GM12878 (cell line): ENCODE measurements around the gene PLXNA4. TPM values are rescaled to one million over a fixed set of nuclear protein-coding genes. Genes with fewer than 3 reads are reported as not detected.

Experiments used
- ATAC-seq: fragments of 200-7000 bp; cut with Tn5 transposase; 3 replicates; pipeline ENCODE4 v1.9.1; 2020; ENCODE audit warnings: mild to moderate bottlenecking, moderate library complexity
- BruUV-seq: library from RNA; stranded (reverse); fragments of 400-500 nt; replicated peaks from 2 replicates; lab custom pipeline; 2021; lab: Mats Ljungman, UMichigan
- CTCF ChIA-PET: fragments of 300-600 bp; sonication (Branson Sonifier 250); formaldehyde crosslinking; extraction: SDS; loops from one replicate; lab custom pipeline; 2021; ENCODE audit warnings: inconsistent platforms; lab: Yijun Ruan, JAX
- POLR2A ChIA-PET: fragments of 350-600 bp; formaldehyde crosslinking; extraction: SDS; loops from one replicate; lab custom pipeline; 2021; ENCODE audit warnings: inconsistent platforms; lab: Charles Lee
- RAD21 ChIA-PET: fragments of 300-600 bp; sonication (Branson Sonifier 250); formaldehyde crosslinking; loops from one replicate; lab custom pipeline; 2023; ENCODE audit warnings: antibody characterized with exemption; ENCODE audit not compliant: unreplicated experiment; lab: Charles Lee
- SMC1A ChIA-PET: fragments of 300-600 bp; sonication (Branson Sonifier 250); formaldehyde crosslinking; loops from one replicate; lab custom pipeline; 2023; ENCODE audit not compliant: unreplicated experiment, uncharacterized antibody; lab: Charles Lee
- DNase-seq: peaks from one replicate; pipeline ENCODE4 v3.0.0-alpha.2; 2011; ENCODE audit warnings: low read depth, low spot score
- FAIRE-seq: peaks from 3 replicates; lab custom pipeline; 2011; peaks lifted over from hg19 to GRCh38; lab: Jason Lieb, UNC
- H2AFZ ChIP-seq: 2 replicates; pipeline ENCODE4 v1.6.0; 2011; ENCODE audit warnings: low read depth, low read length, control low read depth; ENCODE audit not compliant: control insufficient read depth
- H3K27ac ChIP-seq: 2 replicates; pipeline ENCODE4 v1.5.1; 2011; ENCODE audit warnings: control low read depth; ENCODE audit not compliant: control insufficient read depth, insufficient read depth
- H3K27me3 ChIP-seq, 2 experiments: replicated peaks in 1 of 2; 2 replicates each; pipeline versions ENCODE4 v1.6.0 to v1.6.1; 2011; ENCODE audit warnings: low read length in 1 of 2; ENCODE audit not compliant: control insufficient read depth in 2 of 2, insufficient read depth in 2 of 2
- H3K36me3 ChIP-seq, 2 experiments: 2 replicates each; pipeline ENCODE4 v1.5.1; 2011; ENCODE audit warnings: low read length in 1 of 2; ENCODE audit not compliant: control insufficient read depth in 2 of 2, insufficient read depth in 2 of 2
- H3K4me1 ChIP-seq: 2 replicates; pipeline ENCODE4 v1.6.1; 2011; ENCODE audit warnings: mild to moderate bottlenecking, low read length, moderate library complexity, mixed read lengths; ENCODE audit not compliant: control insufficient read depth, insufficient read depth
- H3K4me2 ChIP-seq: 2 replicates; pipeline ENCODE4 v1.6.0; 2011; ENCODE audit warnings: control low read depth; ENCODE audit not compliant: control insufficient read depth, insufficient read depth
- H3K4me3 ChIP-seq: fragments of 200-600 bp; sonication (generic); 2 replicates; pipeline ENCODE4 v1.5.1; 2016
- H3K79me2 ChIP-seq: 2 replicates; pipeline ENCODE4 v1.6.0; 2011; ENCODE audit warnings: low read length; ENCODE audit not compliant: control insufficient read depth, insufficient read depth
- H3K9ac ChIP-seq: 2 replicates; pipeline ENCODE4 v1.8.0; 2011; ENCODE audit warnings: low read length, control low read depth, mixed read lengths; ENCODE audit not compliant: control insufficient read depth, insufficient read depth
- H3K9me3 ChIP-seq: replicated peaks from 3 replicates; pipeline ENCODE4 v1.5.1; 2011; ENCODE audit warnings: mild to moderate bottlenecking, low read length; ENCODE audit not compliant: control insufficient read depth, insufficient read depth
- H4K20me1 ChIP-seq: 2 replicates; pipeline ENCODE4 v1.6.0; 2011; ENCODE audit not compliant: control insufficient read depth, insufficient read depth
- DPF2 ChIP-seq: fragments of 450-650 bp; IDR thresholded peaks from 2 replicates; pipeline ENCODE4 v1.6.1; 2017; ENCODE audit warnings: mild to moderate bottlenecking
- JUND ChIP-seq: IDR thresholded peaks from 2 replicates; pipeline ENCODE4 v1.6.1; 2012; ENCODE audit warnings: low read depth, mild to moderate bottlenecking, low read length, improper control_type of control experiment, moderate library complexity
- PML ChIP-seq: IDR thresholded peaks from 2 replicates; pipeline ENCODE4 v1.6.1; 2012; ENCODE audit warnings: low read length, inconsistent platforms
- RBBP5 ChIP-seq: fragments of 200-600 bp; sonication (generic); conservative IDR thresholded peaks from 2 replicates; pipeline ENCODE4 v1.6.1; 2016
- RUNX3 ChIP-seq: IDR thresholded peaks from 2 replicates; pipeline ENCODE4 v1.6.1; 2012; ENCODE audit warnings: low read length, inconsistent platforms
- TBL1XR1 ChIP-seq: IDR thresholded peaks from 2 replicates; pipeline ENCODE4 v1.6.1; 2012; ENCODE audit warnings: low read depth, low read length, improper control_type of control experiment
- WGBS: methylation state at CpG from one replicate; pipeline ENCODE4 v1.1.6; 2016; ENCODE audit warnings: low lambda C conversion rate; ENCODE audit not compliant: insufficient replicate concordance, insufficient coverage; ENCODE audit errors: missing lambda C conversion rate; 5-methylcytosine and 5-hydroxymethylcytosine counted together
- in situ Hi-C: fragments of 300-500 bp; cut with MboI; formaldehyde crosslinking; loops from 9 replicates; pipeline ENCODE4 v1.14.3; 2018; ENCODE audit warnings: mixed read lengths
- intact Hi-C: fragments of 100-400 bp; cut with micrococcal nuclease; formaldehyde crosslinking; loops from one replicate; pipeline ENCODE4 v1.14.2; 2022; ENCODE audit not compliant: unreplicated experiment
- polyA plus RNA-seq, 11 experiments: library from polyadenylated mRNA; depleted of rRNA in 4 of 11; unstranded in 6 of 11; stranded (reverse) in 5 of 11; fragments of >200 nt; fragmentation: Nextera tagmentation in 4 of 11; fragmentation: Illumina TruSeq in 1 of 11; extraction: Ambion mirVana in 4 of 11; extraction: Trizol in 1 of 11; gene quantifications; 1 replicate in 1 of 11; 2 replicates in 10 of 11; pipeline versions ENCODE4 v1.2.1 to v1.2.3, GENCODE V29; 2011 to 2016; ENCODE audit warnings: inconsistent platforms in 2 of 11, missing spikeins in 2 of 11, low read depth in 1 of 11
- total RNA-seq, 4 experiments: library from RNA; depleted of rRNA in 3 of 4; stranded (reverse); fragments of >200 nt in 3 of 4; fragmentation: Illumina TruSeq in 1 of 4; extraction: Trizol in 1 of 4; gene quantifications; 2 replicates each; pipeline versions ENCODE4 v1.2.1 to v1.2.3, GENCODE V29; 2013 to 2021
- TF ChIP-seq, protein P1 (sequence below): IDR thresholded peaks from 2 replicates; pipeline ENCODE4 v1.6.1; 2012; ENCODE audit warnings: improper control_type of control experiment, low read depth, low read length; ENCODE audit not compliant: insufficient replicate concordance
- TF ChIP-seq, protein P2 (sequence below): fragments of 450-650 bp; formaldehyde crosslinking; IDR thresholded peaks from 2 replicates; pipeline ENCODE4 v1.5.0; 2022; ENCODE audit warnings: mild to moderate bottlenecking, missing genetic modification characterization

PLXNA4 gene
- total and polyA plus RNA-seq, 10 of the 15 experiments (the other 5 are each of a cell fraction or from before 2014, with no cell fraction given), result 0.03 TPM; not detected in 9

GRCh38 chr7:132364226-132364625 is 212.0 kb downstream of the PLXNA4 start:
- H3K4me1 ChIP-seq, result no peaks in the 10 kb centered on the region
- SMC1A ChIA-PET, result no interaction called here
- no peak overlapping the region for H3K4me3 ChIP-seq
- H2AFZ ChIP-seq, result no peak overlapping the region
- FAIRE-seq (no peak), DNase-seq (no peak), ATAC-seq (no peak)
- WGBS, result 61% methylated on average over 5 of the region's 5 CpGs
- no TSS peak for BruUV-seq
- no peak overlapping the region for H3K4me2 ChIP-seq
- in situ Hi-C loops (no loop called here), intact Hi-C loops (no loop called here)
- H3K79me2 ChIP-seq, result no peaks in the 10 kb centered on the region
- H3K27me3 ChIP-seq, result no peaks in the 10 kb centered on the region
- RAD21 ChIA-PET, result no interaction called here
- POLR2A ChIA-PET, result no interaction called here
- H3K27ac ChIP-seq, result no peak overlapping the region
- H4K20me1 ChIP-seq, result no peaks in the 10 kb centered on the region
- CTCF ChIA-PET, result no interaction called here
- no peaks in the 10 kb centered on the region for H3K9me3 ChIP-seq
- H3K9ac ChIP-seq, result no peak overlapping the region
- no peak for TF ChIP-seq JUND
- no peak for TF ChIP-seq TBL1XR1
- TF ChIP-seq PML, result no peak
- TF ChIP-seq, protein P1, sequence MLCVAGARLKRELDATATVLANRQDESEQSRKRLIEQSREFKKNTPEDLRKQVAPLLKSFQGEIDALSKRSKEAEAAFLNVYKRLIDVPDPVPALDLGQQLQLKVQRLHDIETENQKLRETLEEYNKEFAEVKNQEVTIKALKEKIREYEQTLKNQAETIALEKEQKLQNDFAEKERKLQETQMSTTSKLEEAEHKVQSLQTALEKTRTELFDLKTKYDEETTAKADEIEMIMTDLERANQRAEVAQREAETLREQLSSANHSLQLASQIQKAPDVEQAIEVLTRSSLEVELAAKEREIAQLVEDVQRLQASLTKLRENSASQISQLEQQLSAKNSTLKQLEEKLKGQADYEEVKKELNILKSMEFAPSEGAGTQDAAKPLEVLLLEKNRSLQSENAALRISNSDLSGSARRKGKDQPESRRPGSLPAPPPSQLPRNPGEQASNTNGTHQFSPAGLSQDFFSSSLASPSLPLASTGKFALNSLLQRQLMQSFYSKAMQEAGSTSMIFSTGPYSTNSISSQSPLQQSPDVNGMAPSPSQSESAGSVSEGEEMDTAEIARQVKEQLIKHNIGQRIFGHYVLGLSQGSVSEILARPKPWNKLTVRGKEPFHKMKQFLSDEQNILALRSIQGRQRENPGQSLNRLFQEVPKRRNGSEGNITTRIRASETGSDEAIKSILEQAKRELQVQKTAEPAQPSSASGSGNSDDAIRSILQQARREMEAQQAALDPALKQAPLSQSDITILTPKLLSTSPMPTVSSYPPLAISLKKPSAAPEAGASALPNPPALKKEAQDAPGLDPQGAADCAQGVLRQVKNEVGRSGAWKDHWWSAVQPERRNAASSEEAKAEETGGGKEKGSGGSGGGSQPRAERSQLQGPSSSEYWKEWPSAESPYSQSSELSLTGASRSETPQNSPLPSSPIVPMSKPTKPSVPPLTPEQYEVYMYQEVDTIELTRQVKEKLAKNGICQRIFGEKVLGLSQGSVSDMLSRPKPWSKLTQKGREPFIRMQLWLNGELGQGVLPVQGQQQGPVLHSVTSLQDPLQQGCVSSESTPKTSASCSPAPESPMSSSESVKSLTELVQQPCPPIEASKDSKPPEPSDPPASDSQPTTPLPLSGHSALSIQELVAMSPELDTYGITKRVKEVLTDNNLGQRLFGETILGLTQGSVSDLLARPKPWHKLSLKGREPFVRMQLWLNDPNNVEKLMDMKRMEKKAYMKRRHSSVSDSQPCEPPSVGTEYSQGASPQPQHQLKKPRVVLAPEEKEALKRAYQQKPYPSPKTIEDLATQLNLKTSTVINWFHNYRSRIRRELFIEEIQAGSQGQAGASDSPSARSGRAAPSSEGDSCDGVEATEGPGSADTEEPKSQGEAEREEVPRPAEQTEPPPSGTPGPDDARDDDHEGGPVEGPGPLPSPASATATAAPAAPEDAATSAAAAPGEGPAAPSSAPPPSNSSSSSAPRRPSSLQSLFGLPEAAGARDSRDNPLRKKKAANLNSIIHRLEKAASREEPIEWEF, result no peak
- TF ChIP-seq RBBP5, result no peak
- TF ChIP-seq, protein P2, sequence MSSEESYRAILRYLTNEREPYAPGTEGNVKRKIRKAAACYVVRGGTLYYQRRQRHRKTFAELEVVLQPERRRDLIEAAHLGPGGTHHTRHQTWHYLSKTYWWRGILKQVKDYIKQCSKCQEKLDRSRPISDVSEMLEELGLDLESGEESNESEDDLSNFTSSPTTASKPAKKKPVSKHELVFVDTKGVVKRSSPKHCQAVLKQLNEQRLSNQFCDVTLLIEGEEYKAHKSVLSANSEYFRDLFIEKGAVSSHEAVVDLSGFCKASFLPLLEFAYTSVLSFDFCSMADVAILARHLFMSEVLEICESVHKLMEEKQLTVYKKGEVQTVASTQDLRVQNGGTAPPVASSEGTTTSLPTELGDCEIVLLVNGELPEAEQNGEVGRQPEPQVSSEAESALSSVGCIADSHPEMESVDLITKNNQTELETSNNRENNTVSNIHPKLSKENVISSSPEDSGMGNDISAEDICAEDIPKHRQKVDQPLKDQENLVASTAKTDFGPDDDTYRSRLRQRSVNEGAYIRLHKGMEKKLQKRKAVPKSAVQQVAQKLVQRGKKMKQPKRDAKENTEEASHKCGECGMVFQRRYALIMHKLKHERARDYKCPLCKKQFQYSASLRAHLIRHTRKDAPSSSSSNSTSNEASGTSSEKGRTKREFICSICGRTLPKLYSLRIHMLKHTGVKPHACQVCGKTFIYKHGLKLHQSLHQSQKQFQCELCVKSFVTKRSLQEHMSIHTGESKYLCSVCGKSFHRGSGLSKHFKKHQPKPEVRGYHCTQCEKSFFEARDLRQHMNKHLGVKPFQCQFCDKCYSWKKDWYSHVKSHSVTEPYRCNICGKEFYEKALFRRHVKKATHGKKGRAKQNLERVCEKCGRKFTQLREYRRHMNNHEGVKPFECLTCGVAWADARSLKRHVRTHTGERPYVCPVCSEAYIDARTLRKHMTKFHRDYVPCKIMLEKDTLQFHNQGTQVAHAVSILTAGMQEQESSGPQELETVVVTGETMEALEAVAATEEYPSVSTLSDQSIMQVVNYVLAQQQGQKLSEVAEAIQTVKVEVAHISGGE, result no peak
- TF ChIP-seq RUNX3, result no peak
- no peak for TF ChIP-seq DPF2
- H3K36me3 ChIP-seq, result no peaks in the 10 kb centered on the region
